ENCODE measurements around the gene HOXA7. TPM values are rescaled to one million over a fixed set of nuclear protein-coding genes. Genes with fewer than 3 reads are reported as not detected.

The HOXA7 gene
- total and polyA plus RNA-seq, 12 donors = 7.9 to 39.1 (median 22.7) TPM

DNA sequence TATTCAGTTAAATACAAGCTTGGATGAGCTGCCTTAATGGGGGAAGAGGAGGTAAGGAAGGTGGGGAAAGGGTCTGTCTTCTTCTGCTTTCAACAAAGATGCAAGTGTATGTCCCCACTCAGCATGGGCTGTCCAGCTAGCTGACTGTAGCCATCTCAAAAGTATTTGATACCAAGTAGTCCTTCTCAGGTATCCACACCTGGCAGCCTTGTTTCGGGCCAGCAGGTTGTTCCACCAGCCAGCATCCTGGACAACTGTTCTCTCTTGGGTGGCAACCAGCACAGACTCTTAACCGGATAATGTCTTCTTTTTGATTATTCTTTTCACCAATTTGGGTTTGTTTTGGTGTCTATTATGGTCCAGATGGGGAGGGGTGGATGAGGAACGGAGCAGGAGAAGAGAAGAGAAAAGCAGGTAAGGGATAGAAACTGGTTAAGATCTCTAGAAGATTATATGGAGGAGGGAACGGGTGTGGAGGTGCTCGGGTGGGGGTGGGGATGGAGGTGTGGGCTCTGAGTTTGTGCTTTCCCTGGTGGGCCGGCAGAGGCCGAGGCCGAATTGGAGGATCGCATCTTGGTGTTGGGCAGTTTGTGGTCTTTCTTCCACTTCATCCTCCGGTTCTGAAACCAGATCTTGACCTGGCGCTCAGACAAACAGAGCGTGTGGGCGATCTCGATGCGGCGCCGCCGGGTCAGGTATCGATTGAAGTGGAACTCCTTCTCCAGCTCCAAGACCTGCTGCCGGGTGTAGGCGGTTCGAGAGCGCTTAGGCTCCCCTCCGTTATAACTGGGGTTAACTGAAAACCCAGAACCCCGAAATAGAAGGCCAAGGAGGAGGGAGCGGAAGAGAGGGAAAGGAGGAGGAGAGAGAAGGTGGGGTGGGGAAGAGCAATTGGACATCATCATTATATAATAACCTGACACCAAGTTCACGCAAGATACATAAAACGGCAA is 27.4 kb downstream of the HOXA7 start:
- H3K27me3 ChIP-seq = no peaks in the 10 kb centered on the region
- peaks cover 8 to 54% of the 10 kb centered on the region in 2 donors for H3K4me1 ChIP-seq (replicated peaks in 1 of 2)
- intact Hi-C loops (cut with DNase I) = no loop called here
- WGBS, 4 donors = 68 to 79% (median 74%) methylated on average over 28 of the region's 28 CpGs
- TF ChIP-seq POLR2A (IDR thresholded peaks at IDR 0.05) = no peak
- TF ChIP-seq, protein P1, sequence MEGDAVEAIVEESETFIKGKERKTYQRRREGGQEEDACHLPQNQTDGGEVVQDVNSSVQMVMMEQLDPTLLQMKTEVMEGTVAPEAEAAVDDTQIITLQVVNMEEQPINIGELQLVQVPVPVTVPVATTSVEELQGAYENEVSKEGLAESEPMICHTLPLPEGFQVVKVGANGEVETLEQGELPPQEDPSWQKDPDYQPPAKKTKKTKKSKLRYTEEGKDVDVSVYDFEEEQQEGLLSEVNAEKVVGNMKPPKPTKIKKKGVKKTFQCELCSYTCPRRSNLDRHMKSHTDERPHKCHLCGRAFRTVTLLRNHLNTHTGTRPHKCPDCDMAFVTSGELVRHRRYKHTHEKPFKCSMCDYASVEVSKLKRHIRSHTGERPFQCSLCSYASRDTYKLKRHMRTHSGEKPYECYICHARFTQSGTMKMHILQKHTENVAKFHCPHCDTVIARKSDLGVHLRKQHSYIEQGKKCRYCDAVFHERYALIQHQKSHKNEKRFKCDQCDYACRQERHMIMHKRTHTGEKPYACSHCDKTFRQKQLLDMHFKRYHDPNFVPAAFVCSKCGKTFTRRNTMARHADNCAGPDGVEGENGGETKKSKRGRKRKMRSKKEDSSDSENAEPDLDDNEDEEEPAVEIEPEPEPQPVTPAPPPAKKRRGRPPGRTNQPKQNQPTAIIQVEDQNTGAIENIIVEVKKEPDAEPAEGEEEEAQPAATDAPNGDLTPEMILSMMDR (IDR thresholded peaks at IDR 0.05) = no peak
- H3K36me3 ChIP-seq (replicated peaks in 1 of 2) = no peaks in the 10 kb centered on the region
- no peaks in the 10 kb centered on the region for H3K9me3 ChIP-seq (replicated peaks in 1 of 3)
- peak in 1 of 7 donors; percentile 54 for DNase-seq
- H3K4me3 ChIP-seq = peak overlapping the region in 2 of 4 donors; percentile 28 to 91
- H3K27ac ChIP-seq = peak overlapping the region in 2 of 5 donors; percentile 93 to 98

DNA sequence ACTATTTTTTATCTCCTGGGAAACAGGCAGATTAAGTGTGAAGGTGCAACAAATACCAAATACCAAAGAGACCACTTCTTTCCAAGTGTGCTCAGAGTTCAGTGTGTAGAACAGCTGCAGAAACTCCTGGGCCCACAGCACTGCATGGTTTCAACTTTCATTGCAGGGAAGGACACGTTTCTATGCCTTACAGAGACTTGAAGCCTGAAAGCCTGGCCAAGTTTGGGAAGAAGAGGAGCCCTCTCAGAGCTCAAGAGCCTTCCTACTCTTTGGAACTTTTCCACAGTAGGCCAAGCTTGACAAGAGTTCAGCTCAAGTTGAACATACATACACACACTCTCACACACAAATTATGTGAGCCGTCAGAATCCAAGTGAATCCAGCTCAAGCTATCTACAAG is 28.4 kb downstream of the HOXA7 start:
- DNase-seq = peak in 2 of 7 donors; percentile 10 to 47
- Histone ChIP-seq H3K27ac (peak overlapping the region in 2 of 5 donors; percentile 93 to 98), H3K9me3 (replicated peaks in 1 of 3) (no peaks in the 10 kb centered on the region), H3K4me3 (no peak overlapping the region), H3K36me3 (replicated peaks in 1 of 2) (no peaks in the 10 kb centered on the region), H3K27me3 (no peaks in the 10 kb centered on the region), H3K4me1 (replicated peaks in 1 of 2) (peaks cover 8 to 49% of the 10 kb centered on the region in 2 donors)
- TF ChIP-seq, protein P1 (IDR thresholded peaks at IDR 0.05) = no peak
- TF ChIP-seq POLR2A (IDR thresholded peaks at IDR 0.05) = no peak
- intact Hi-C loops (cut with DNase I) = no loop called here
- 44 to 61% (median 55%) methylated on average over 2 of the region's 2 CpGs for WGBS, 4 donors

DNA sequence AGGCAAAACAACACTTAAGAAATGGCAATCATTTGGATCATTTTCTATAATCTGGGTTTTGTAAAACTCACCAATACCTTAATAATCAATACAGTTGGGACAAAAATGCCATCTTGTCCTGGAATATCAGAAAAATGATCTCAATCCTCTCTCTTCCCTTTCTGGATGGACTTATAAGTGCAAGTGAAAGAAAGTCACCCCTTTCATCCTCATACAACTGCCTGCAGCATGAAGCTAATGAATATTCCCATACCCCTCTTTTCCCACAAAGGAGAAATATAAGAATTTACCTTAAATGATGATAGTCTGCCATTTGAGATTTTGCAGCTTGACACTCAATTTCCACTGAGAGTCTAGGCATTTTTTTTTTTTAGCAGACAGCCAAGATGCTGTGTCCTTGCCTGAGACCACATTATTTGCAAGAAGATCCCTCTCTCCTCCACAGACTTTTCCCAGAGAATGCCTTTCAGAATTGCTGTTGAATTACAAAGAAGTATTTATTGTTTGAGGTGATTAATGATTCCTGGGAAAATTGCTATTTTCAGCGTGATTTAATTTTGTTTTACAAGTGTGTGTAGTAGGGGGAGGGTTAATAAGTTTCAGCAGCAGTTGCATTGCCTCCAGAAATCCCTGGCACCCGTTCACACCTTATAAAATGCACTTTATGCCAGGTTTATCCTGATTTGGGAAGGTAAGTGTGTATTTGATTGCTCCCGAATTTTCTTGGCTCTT is 29.7 kb downstream of the HOXA7 start:
- Histone ChIP-seq H3K4me3 (no peak overlapping the region), H3K9me3 (replicated peaks in 1 of 3) (no peaks in the 10 kb centered on the region), H3K4me1 (replicated peaks in 1 of 2) (peaks cover 8 to 45% of the 10 kb centered on the region in 2 donors), H3K27ac (peak overlapping the region in 1 of 5 donors; percentile 98), H3K36me3 (replicated peaks in 1 of 2) (no peaks in the 10 kb centered on the region), H3K27me3 (no peaks in the 10 kb centered on the region)
- TF ChIP-seq, protein P1 (IDR thresholded peaks at IDR 0.05) = no peak
- no peak for TF ChIP-seq POLR2A (IDR thresholded peaks at IDR 0.05)
- no peak for DNase-seq
- 62 to 71% (median 67%) methylated on average over 3 of the region's 3 CpGs for WGBS, 4 donors
- intact Hi-C loops (cut with DNase I) = no loop called here

DNA sequence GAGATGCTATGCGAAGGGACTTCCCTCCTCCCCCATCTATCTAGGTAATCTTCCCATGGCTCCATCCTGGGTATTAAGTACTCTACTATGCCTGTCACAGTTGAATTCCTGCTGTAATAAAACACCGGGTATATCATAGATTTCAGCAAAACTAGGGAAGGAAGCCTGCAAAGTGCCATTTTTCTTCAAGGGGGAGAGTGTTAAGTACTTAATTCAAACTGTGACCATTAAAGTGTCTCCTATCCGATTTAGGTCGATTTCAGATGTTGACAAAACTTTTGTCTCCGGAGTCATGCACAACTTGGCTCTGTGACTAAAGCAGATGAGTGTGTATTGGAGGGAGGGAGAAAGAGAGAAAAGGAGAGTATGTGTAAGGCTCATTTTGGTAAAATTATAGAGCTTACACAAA is 30.5 kb downstream of the HOXA7 start:
- intact Hi-C loops (cut with DNase I) = no loop called here
- H3K4me3 ChIP-seq = no peak overlapping the region
- no peaks in the 10 kb centered on the region for H3K27me3 ChIP-seq
- peak overlapping the region in 1 of 5 donors; percentile 38 for H3K27ac ChIP-seq
- TF ChIP-seq, protein P1 (IDR thresholded peaks at IDR 0.05) = no peak
- TF ChIP-seq POLR2A (IDR thresholded peaks at IDR 0.05) = no peak
- H3K4me1 ChIP-seq (replicated peaks in 1 of 2) = peaks cover 8 to 38% of the 10 kb centered on the region in 2 donors
- H3K9me3 ChIP-seq (replicated peaks in 1 of 3) = no peaks in the 10 kb centered on the region
- DNase-seq = no peak
- 50 to 60% (median 52%) methylated on average over 5 of the region's 5 CpGs for WGBS, 4 donors
- no peaks in the 10 kb centered on the region for H3K36me3 ChIP-seq (replicated peaks in 1 of 2)
